Ascending aorta (tissue), 2 donors: ENCODE data around the gene FXYD1. TPM values are rescaled to one million over a fixed set of nuclear protein-coding genes. Genes with fewer than 3 reads are reported as not detected.

Experiments used
- DNase-seq, 2 donors: peaks; one replicate each; pipeline ENCODE4 v3.0.0-alpha.2; 2019; ENCODE audit warnings: low spot score in 2 of 2
- H3K27ac ChIP-seq, 2 donors: fragments of 200-600 bp; sonication (generic); one replicate each; pipeline ENCODE4 v1.5.1; 2016 to 2017; ENCODE audit warnings: mild to moderate bottlenecking in 1 of 2
- H3K27me3 ChIP-seq: fragments of 200-600 bp; sonication (generic); one replicate; pipeline ENCODE4 v1.5.1; 2017
- H3K36me3 ChIP-seq, 2 donors: fragments of 200-600 bp; sonication (generic); one replicate each; pipeline ENCODE4 v1.5.1; 2016
- H3K4me1 ChIP-seq, 2 donors: fragments of 200-600 bp; sonication (generic); one replicate each; pipeline ENCODE4 v1.5.1; 2016 to 2017; ENCODE audit warnings: mild to moderate bottlenecking in 1 of 2
- H3K4me3 ChIP-seq, 2 donors: fragments of 200-600 bp; sonication (generic); one replicate each; pipeline ENCODE4 v1.5.1; 2016 to 2017; ENCODE audit warnings: mild to moderate bottlenecking in 1 of 2
- H3K9me3 ChIP-seq, 2 donors: fragments of 200-600 bp; sonication (generic); one replicate each; pipeline ENCODE4 v1.5.1; 2016
- CTCF ChIP-seq, 3 experiments: fragments of 200-600 bp in 2 of 3; fragments of 450-650 bp in 1 of 3; sonication (generic) in 2 of 3; IDR thresholded peaks; one replicate each; pipeline ENCODE4 v1.5.1; 2016 to 2019; ENCODE audit warnings: antibody characterized with exemption in 3 of 3, mild to moderate bottlenecking in 1 of 3, moderate library complexity in 1 of 3
- intact Hi-C: fragments of 100-400 bp; cut with DNase I; formaldehyde crosslinking; loops from one replicate; pipeline ENCODE4 v1.15.1; 2023
- total RNA-seq: library from RNA; depleted of rRNA; stranded (reverse); fragments of >200 nt; gene quantifications from one replicate; pipeline ENCODE4 v1.1.0, GENCODE V29; 2016

FXYD1 gene
- total RNA-seq, 1 donor from 2014 or later, result 34.8 TPM

DNA sequence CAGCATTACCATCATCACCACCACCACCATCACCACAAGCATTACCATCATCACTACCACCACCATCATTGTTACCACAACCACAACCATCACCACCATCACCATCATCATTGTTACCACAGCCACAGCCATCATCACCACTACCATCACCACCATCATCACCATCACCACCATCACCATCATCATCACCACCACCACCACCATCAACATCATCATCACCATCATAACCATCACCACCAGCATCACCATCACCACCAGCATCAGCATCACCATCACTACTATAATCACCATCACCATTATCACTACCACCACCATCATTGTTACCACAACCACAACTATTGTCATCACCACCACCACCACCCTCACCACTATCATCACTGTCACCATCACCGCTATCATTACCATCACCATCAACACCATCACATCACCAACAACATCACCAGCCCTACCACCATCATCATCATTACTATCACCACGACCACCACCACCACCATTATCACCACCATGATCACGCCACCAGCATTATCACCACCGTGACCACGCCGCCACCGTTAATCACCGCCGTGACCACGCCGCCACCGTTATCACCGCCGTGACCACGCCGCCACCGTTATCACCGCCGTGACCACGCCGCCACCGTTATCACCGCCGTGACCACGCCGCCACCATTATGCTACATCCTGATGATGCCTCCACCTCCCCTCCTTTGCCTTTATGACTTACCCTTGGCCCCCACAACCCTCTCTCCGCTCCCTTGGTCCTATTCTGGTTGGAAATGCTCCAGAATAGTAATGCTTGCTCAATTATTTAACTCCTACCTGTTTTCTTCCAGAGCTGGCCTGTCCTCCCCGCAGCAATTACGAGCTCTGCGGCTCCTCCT lies 33.0 kb upstream of the FXYD1 start:
- no peaks in the 10 kb centered on the region for H3K9me3 ChIP-seq
- DNase-seq, result no peak
- TF ChIP-seq CTCF (IDR thresholded peaks at IDR 0.05), result no peak
- no peak overlapping the region for H3K27ac ChIP-seq
- no peak overlapping the region for H3K4me3 ChIP-seq
- intact Hi-C loops, result no loop called here
- no peaks in the 10 kb centered on the region for H3K36me3 ChIP-seq
- H3K27me3 ChIP-seq, result no peaks in the 10 kb centered on the region
- H3K4me1 ChIP-seq, result no peaks in the 10 kb centered on the region

- Histone ChIP-seq H3K4me1 (no peaks in the 10 kb centered on the region), H3K9me3 (no peaks in the 10 kb centered on the region), H3K36me3 (no peaks in the 10 kb centered on the region), H3K27ac (no peak overlapping the region), H3K27me3 (no peaks in the 10 kb centered on the region), H3K4me3 (no peak overlapping the region)
- no peak for TF ChIP-seq CTCF (IDR thresholded peaks at IDR 0.05)
- DNase-seq, result no peak
- intact Hi-C loops, result no loop called here
Observed at GRCh38 chr19:35106291-35106583, 32.4 kb upstream of the FXYD1 start.

GRCh38 chr19:35106898-35107541 lies 31.6 kb upstream of the FXYD1 start:
- no peak overlapping the region for H3K4me3 ChIP-seq
- DNase-seq, result no peak
- intact Hi-C loops, result no loop called here
- H3K9me3 ChIP-seq, result no peaks in the 10 kb centered on the region
- H3K36me3 ChIP-seq, result no peaks in the 10 kb centered on the region
- H3K27me3 ChIP-seq, result no peaks in the 10 kb centered on the region
- H3K4me1 ChIP-seq, result no peaks in the 10 kb centered on the region
- TF ChIP-seq CTCF (IDR thresholded peaks at IDR 0.05), result no peak
- H3K27ac ChIP-seq, result no peak overlapping the region

GRCh38 chr19:35107545-35107944 lies 31.1 kb upstream of the FXYD1 start:
- no peak for DNase-seq
- no peak for TF ChIP-seq CTCF (IDR thresholded peaks at IDR 0.05)
- intact Hi-C loops, result no loop called here
- no peaks in the 10 kb centered on the region for H3K27me3 ChIP-seq
- no peak overlapping the region for H3K27ac ChIP-seq
- H3K4me3 ChIP-seq, result no peak overlapping the region
- H3K36me3 ChIP-seq, result no peaks in the 10 kb centered on the region
- H3K4me1 ChIP-seq, result no peaks in the 10 kb centered on the region
- H3K9me3 ChIP-seq, result no peaks in the 10 kb centered on the region

GRCh38 chr19:35108730-35109129 lies 29.9 kb upstream of the FXYD1 start:
- Histone ChIP-seq H3K27me3 (no peaks in the 10 kb centered on the region), H3K4me1 (no peaks in the 10 kb centered on the region), H3K4me3 (no peak overlapping the region), H3K9me3 (no peaks in the 10 kb centered on the region), H3K36me3 (no peaks in the 10 kb centered on the region), H3K27ac (no peak overlapping the region)
- DNase-seq, result no peak
- TF ChIP-seq CTCF (IDR thresholded peaks at IDR 0.05), result no peak
- intact Hi-C loops, result no loop called here
